PC-9 (cell line): Measurements from ENCODE around the gene MAPT.

Experiments used
- EZH2 ChIP-seq: fragments of 200-600 bp; sonication (generic); IDR thresholded peaks from 2 replicates; pipeline ENCODE4 v1.8.0; 2017; ENCODE audit warnings: antibody characterized with exemption, low read depth
- TF ChIP-seq, protein P1 (sequence below): fragments of 200-600 bp; sonication (generic); conservative IDR thresholded peaks from 2 replicates; pipeline ENCODE4 v1.6.1; 2017; ENCODE audit warnings: mixed run types, antibody characterized with exemption, mild to moderate bottlenecking, moderate library complexity

DNA sequence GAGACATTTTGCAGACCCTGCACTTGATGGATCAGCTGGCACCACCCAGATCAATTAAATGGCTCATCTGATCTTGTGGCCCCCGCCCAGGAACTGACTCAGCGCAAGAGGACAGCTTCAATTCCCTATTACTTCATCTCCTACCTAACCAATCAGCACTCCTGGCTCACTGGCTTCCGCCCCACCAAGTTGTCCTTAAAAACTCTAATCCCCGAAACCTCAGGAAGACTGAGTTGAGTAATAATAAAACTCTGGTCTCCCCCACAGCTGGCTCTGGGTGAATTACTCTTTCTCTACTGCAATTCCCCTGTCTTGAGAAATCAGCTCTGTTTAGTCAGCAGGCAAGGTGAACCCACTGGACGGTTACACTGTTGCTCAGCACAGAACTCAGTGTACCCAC lies 26.1 kb upstream of the MAPT start:
- TF ChIP-seq, protein P1, sequence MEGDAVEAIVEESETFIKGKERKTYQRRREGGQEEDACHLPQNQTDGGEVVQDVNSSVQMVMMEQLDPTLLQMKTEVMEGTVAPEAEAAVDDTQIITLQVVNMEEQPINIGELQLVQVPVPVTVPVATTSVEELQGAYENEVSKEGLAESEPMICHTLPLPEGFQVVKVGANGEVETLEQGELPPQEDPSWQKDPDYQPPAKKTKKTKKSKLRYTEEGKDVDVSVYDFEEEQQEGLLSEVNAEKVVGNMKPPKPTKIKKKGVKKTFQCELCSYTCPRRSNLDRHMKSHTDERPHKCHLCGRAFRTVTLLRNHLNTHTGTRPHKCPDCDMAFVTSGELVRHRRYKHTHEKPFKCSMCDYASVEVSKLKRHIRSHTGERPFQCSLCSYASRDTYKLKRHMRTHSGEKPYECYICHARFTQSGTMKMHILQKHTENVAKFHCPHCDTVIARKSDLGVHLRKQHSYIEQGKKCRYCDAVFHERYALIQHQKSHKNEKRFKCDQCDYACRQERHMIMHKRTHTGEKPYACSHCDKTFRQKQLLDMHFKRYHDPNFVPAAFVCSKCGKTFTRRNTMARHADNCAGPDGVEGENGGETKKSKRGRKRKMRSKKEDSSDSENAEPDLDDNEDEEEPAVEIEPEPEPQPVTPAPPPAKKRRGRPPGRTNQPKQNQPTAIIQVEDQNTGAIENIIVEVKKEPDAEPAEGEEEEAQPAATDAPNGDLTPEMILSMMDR = no peak
- no peak for TF ChIP-seq EZH2
